ENCODE measurements around the gene CCDC12.

Gene CCDC12

GRCh38 chr3:46907960-46908293 is 68.6 kb downstream of the CCDC12 start:
- TF ChIP-seq POLR2AphosphoS5 (IDR thresholded peaks at IDR 0.05; ENCODE audit: borderline replicate concordance, low read depth, low read length): no peak
- TF ChIP-seq EZH2 (IDR thresholded peaks at IDR 0.05): no peak
- no peak for TF ChIP-seq FOXP2 (optimal IDR thresholded peaks at IDR 0.05; ENCODE audit: control extremely low read depth, extremely low read length, insufficient read depth)
- Histone ChIP-seq H3K27ac (no peak overlapping the region), H3K4me3 (no peak overlapping the region), H3K9me3 (ENCODE audit: low read depth, low read length) (no peaks in the 10 kb centered on the region), H3K9ac (ENCODE audit: insufficient read length) (no peak overlapping the region), H3K36me3 (ENCODE audit: insufficient read depth, low read length) (no peaks in the 10 kb centered on the region)
- DNase-seq (ENCODE audit: low read depth, low spot score): no peak

GRCh38 chr3:46907271-46907670 is 69.3 kb downstream of the CCDC12 start:
- DNase-seq (ENCODE audit: low read depth, low spot score): no peak
- TF ChIP-seq POLR2AphosphoS5 (IDR thresholded peaks at IDR 0.05; ENCODE audit: borderline replicate concordance, low read depth, low read length) (no peak), FOXP2 (optimal IDR thresholded peaks at IDR 0.05; ENCODE audit: control extremely low read depth, extremely low read length, insufficient read depth) (no peak), EZH2 (IDR thresholded peaks at IDR 0.05) (no peak)
- H3K36me3 ChIP-seq (ENCODE audit: insufficient read depth, low read length): no peaks in the 10 kb centered on the region
- no peaks in the 10 kb centered on the region for H3K9me3 ChIP-seq (ENCODE audit: low read depth, low read length)
- no peak overlapping the region for H3K9ac ChIP-seq (ENCODE audit: insufficient read length)
- H3K4me3 ChIP-seq: no peak overlapping the region
- H3K27ac ChIP-seq: no peak overlapping the region

GRCh38 chr3:46906471-46907058 is 70.0 kb downstream of the CCDC12 start:
- H3K9me3 ChIP-seq (ENCODE audit: low read depth, low read length): no peaks in the 10 kb centered on the region
- H3K36me3 ChIP-seq (ENCODE audit: insufficient read depth, low read length): no peaks in the 10 kb centered on the region
- DNase-seq (ENCODE audit: low read depth, low spot score): no peak
- no peak for TF ChIP-seq EZH2 (IDR thresholded peaks at IDR 0.05)
- no peak for TF ChIP-seq POLR2AphosphoS5 (IDR thresholded peaks at IDR 0.05; ENCODE audit: borderline replicate concordance, low read depth, low read length)
- TF ChIP-seq FOXP2 (optimal IDR thresholded peaks at IDR 0.05; ENCODE audit: control extremely low read depth, extremely low read length, insufficient read depth): no peak
- H3K9ac ChIP-seq (ENCODE audit: insufficient read length): no peak overlapping the region
- H3K4me3 ChIP-seq: no peak overlapping the region
- H3K27ac ChIP-seq: no peak overlapping the region

- no peak for TF ChIP-seq EZH2 (IDR thresholded peaks at IDR 0.05)
- no peak for TF ChIP-seq FOXP2 (optimal IDR thresholded peaks at IDR 0.05; ENCODE audit: control extremely low read depth, extremely low read length, insufficient read depth)
- TF ChIP-seq POLR2AphosphoS5 (IDR thresholded peaks at IDR 0.05; ENCODE audit: borderline replicate concordance, low read depth, low read length): no peak
- H3K27ac ChIP-seq: no peak overlapping the region
- H3K36me3 ChIP-seq (ENCODE audit: insufficient read depth, low read length): no peaks in the 10 kb centered on the region
- no peak overlapping the region for H3K4me3 ChIP-seq
- H3K9me3 ChIP-seq (ENCODE audit: low read depth, low read length): no peaks in the 10 kb centered on the region
- no peak for DNase-seq (ENCODE audit: low read depth, low spot score)
- H3K9ac ChIP-seq (ENCODE audit: insufficient read length): no peak overlapping the region
These were observed 70.7 kb downstream of the CCDC12 start for GRCh38 chr3:46905661-46906451.

GRCh38 chr3:46905213-46905560 is 71.4 kb downstream of the CCDC12 start:
- no peak for TF ChIP-seq POLR2AphosphoS5 (IDR thresholded peaks at IDR 0.05; ENCODE audit: borderline replicate concordance, low read depth, low read length)
- TF ChIP-seq EZH2 (IDR thresholded peaks at IDR 0.05): no peak
- no peak for TF ChIP-seq FOXP2 (optimal IDR thresholded peaks at IDR 0.05; ENCODE audit: control extremely low read depth, extremely low read length, insufficient read depth)
- Histone ChIP-seq H3K9me3 (ENCODE audit: low read depth, low read length) (no peaks in the 10 kb centered on the region), H3K9ac (ENCODE audit: insufficient read length) (no peak overlapping the region), H3K36me3 (ENCODE audit: insufficient read depth, low read length) (no peaks in the 10 kb centered on the region), H3K4me3 (no peak overlapping the region), H3K27ac (no peak overlapping the region)
- DNase-seq (ENCODE audit: low read depth, low spot score): no peak

GRCh38 chr3:46904303-46905212 is 72.0 kb downstream of the CCDC12 start:
- Histone ChIP-seq H3K9ac (ENCODE audit: insufficient read length) (no peak overlapping the region), H3K36me3 (ENCODE audit: insufficient read depth, low read length) (no peaks in the 10 kb centered on the region), H3K27ac (no peak overlapping the region), H3K9me3 (ENCODE audit: low read depth, low read length) (no peaks in the 10 kb centered on the region), H3K4me3 (no peak overlapping the region)
- TF ChIP-seq FOXP2 (optimal IDR thresholded peaks at IDR 0.05; ENCODE audit: control extremely low read depth, extremely low read length, insufficient read depth) (no peak), EZH2 (IDR thresholded peaks at IDR 0.05) (no peak), POLR2AphosphoS5 (IDR thresholded peaks at IDR 0.05; ENCODE audit: borderline replicate concordance, low read depth, low read length) (no peak)
- no peak for DNase-seq (ENCODE audit: low read depth, low spot score)

- no peak overlapping the region for H3K27ac ChIP-seq
- no peaks in the 10 kb centered on the region for H3K9me3 ChIP-seq (ENCODE audit: low read depth, low read length)
- H3K4me3 ChIP-seq: no peak overlapping the region
- no peak for DNase-seq (ENCODE audit: low read depth, low spot score)
- TF ChIP-seq FOXP2 (optimal IDR thresholded peaks at IDR 0.05; ENCODE audit: control extremely low read depth, extremely low read length, insufficient read depth): no peak
- TF ChIP-seq EZH2 (IDR thresholded peaks at IDR 0.05): no peak
- no peak for TF ChIP-seq POLR2AphosphoS5 (IDR thresholded peaks at IDR 0.05; ENCODE audit: borderline replicate concordance, low read depth, low read length)
- no peak overlapping the region for H3K9ac ChIP-seq (ENCODE audit: insufficient read length)
- no peaks in the 10 kb centered on the region for H3K36me3 ChIP-seq (ENCODE audit: insufficient read depth, low read length)
These were observed 72.9 kb downstream of the CCDC12 start for GRCh38 chr3:46903341-46904302.

Measured in SK-N-MC (cell line).